Thyroid gland (tissue), 4 donors: ENCODE results near the gene CCDC7.

ENCODE experiments used
- POLR2A ChIP-seq, 2 donors: fragments of 450-650 bp; IDR thresholded peaks; one replicate each; pipeline ENCODE4 v1.6.1; 2017; ENCODE audit warnings: antibody characterized with exemption in 2 of 2, mild to moderate bottlenecking in 2 of 2, moderate library complexity in 1 of 2
- TF ChIP-seq, protein P1 (sequence below), 6 experiments: fragments of 200-600 bp in 3 of 6; fragments of 450-650 bp in 3 of 6; sonication (generic) in 3 of 6; IDR thresholded peaks; one replicate each; pipeline ENCODE4 v1.5.1; 2016 to 2019; ENCODE audit warnings: antibody characterized with exemption in 6 of 6, mild to moderate bottlenecking in 2 of 6, inconsistent platforms in 1 of 6, moderate library complexity in 1 of 6

DNA sequence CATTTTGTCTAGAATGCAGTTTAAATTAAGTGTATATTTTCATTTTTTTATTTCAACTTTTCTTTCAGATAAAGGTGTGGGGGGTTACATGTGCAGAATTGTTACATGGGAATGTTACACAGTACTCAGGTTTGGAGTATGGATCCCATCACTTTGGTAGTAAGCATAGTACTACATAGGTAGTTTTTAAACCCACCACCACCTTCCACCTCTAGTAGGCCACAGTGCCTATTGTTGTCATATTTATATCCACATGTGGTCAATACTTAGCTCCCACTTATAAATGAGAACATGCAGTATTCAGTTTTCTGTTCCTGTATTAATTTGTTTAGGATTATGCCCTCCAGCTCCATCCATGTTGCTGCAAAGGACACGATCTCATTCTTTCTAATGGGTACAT lies 200.6 kb downstream of the CCDC7 start:
- TF ChIP-seq, protein P1, sequence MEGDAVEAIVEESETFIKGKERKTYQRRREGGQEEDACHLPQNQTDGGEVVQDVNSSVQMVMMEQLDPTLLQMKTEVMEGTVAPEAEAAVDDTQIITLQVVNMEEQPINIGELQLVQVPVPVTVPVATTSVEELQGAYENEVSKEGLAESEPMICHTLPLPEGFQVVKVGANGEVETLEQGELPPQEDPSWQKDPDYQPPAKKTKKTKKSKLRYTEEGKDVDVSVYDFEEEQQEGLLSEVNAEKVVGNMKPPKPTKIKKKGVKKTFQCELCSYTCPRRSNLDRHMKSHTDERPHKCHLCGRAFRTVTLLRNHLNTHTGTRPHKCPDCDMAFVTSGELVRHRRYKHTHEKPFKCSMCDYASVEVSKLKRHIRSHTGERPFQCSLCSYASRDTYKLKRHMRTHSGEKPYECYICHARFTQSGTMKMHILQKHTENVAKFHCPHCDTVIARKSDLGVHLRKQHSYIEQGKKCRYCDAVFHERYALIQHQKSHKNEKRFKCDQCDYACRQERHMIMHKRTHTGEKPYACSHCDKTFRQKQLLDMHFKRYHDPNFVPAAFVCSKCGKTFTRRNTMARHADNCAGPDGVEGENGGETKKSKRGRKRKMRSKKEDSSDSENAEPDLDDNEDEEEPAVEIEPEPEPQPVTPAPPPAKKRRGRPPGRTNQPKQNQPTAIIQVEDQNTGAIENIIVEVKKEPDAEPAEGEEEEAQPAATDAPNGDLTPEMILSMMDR (IDR thresholded peaks at IDR 0.05) = no peak
- no peak for TF ChIP-seq POLR2A (IDR thresholded peaks at IDR 0.05)
